HG03457 (cell line): ENCODE results near the gene DKKL1.

Experiments
- ATAC-seq: cut with Tn5 transposase; IDR thresholded peaks from one replicate; pipeline ENCODE4 v1.9.1; 2021; ENCODE audit warnings: moderate number of reproducible peaks; ENCODE audit not compliant: unreplicated experiment

Gene DKKL1

GRCh38 chr19:49391581-49392399 is 28.1 kb downstream of the DKKL1 start:
- no peak for ATAC-seq

GRCh38 chr19:49393881-49394280 is 30.2 kb downstream of the DKKL1 start:
- no peak for ATAC-seq

GRCh38 chr19:49395581-49396407 is 32.1 kb downstream of the DKKL1 start:
- no peak for ATAC-seq

- ATAC-seq = no peak
Observed at GRCh38 chr19:49396738-49397505, 33.2 kb downstream of the DKKL1 start.

- ATAC-seq = no peak
Observed at GRCh38 chr19:49398001-49398615, 34.4 kb downstream of the DKKL1 start.

- no peak for ATAC-seq
Observed at GRCh38 chr19:49398931-49399330, 35.3 kb downstream of the DKKL1 start.

GRCh38 chr19:49400029-49400428 is 36.4 kb downstream of the DKKL1 start:
- ATAC-seq = no peak

- ATAC-seq = no peak
Observed at GRCh38 chr19:49403404-49404187, 39.9 kb downstream of the DKKL1 start.

- no peak for ATAC-seq
Observed at GRCh38 chr19:49407079-49407478, 43.4 kb downstream of the DKKL1 start.

- no peak for ATAC-seq
Observed at GRCh38 chr19:49407482-49408015, 43.9 kb downstream of the DKKL1 start.

GRCh38 chr19:49408816-49409440 is 45.3 kb downstream of the DKKL1 start:
- ATAC-seq = no peak

- no peak for ATAC-seq
Observed at GRCh38 chr19:49409441-49410029, 45.9 kb downstream of the DKKL1 start.

- no peak for ATAC-seq
Observed at GRCh38 chr19:49411681-49412326, 48.1 kb downstream of the DKKL1 start.

GRCh38 chr19:49413348-49413747 is 49.7 kb downstream of the DKKL1 start:
- ATAC-seq = no peak

GRCh38 chr19:49414256-49414655 is 50.6 kb downstream of the DKKL1 start:
- no peak for ATAC-seq

- no peak for ATAC-seq
Observed at GRCh38 chr19:49415102-49415809, 51.6 kb downstream of the DKKL1 start.

- ATAC-seq = no peak
Observed at GRCh38 chr19:49415810-49416200, 52.1 kb downstream of the DKKL1 start.

GRCh38 chr19:49417088-49417487 is 53.4 kb downstream of the DKKL1 start:
- no peak for ATAC-seq
